ENCODE measurements around the gene EPPIN.
"Not testable (repeated sequence)": the region's sequence is repeated elsewhere in the genome, so short reads cannot be mapped to it uniquely, and the experiment has no call there.

The EPPIN gene

GRCh38 chr20:45547206-45547770, at the start of gene EPPIN:
EPPIN (minus strand) TSS chr20:45547401; CDS start chr20:45547357, 44 bp downstream.
- DNase-seq (ENCODE audit: low spot score) = no peak

GRCh38 chr20:45595235-45595634, 48.0 kb upstream of the EPPIN start:
- DNase-seq (ENCODE audit: low spot score) = no peak

- DNase-seq (ENCODE audit: low spot score) = no peak
Observed at GRCh38 chr20:45593498-45593897, 46.3 kb upstream of the EPPIN start.

- peak; percentile 27 for DNase-seq (ENCODE audit: low spot score)
Observed at GRCh38 chr20:45592574-45593189, 45.5 kb upstream of the EPPIN start.

DNA sequence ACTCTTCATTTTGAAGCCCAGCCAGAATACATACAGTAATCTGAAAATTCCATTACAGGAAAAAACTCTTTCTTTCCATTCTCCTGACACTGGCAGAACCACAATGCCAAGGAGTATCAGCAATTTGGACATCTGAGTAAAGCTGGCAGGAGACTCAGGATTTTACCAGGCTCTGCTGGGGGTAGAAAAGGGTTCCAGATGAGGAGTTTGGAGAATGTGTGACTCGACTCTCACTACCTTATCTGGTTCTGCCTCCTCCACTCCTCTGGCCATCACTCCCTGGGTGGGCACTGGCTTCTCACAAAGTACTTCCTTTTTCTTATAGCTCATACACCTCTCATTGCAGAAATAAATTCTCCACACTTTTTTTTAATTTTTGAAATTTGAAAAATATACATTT, 42.5 kb upstream of the EPPIN start:
- DNase-seq (ENCODE audit: low spot score) = no peak

DNA sequence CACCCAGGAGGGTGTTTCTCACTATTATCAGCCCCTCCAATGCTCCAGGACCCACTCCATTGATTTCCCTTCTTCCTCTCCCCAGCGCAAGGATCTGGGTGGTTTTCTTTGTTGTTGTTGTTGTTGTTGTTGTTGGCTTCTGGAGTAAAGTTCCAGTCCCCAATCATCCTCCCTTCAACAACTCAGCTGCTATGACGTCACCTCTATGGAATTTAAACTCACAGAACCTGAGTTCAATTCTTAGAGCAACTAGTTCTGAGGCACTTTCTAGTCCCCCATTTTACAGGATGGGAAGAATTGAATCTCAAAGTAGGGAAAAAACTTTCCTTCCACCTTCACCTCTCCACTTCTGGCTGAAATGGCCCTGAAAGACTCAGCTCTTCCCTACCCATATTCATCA, 41.6 kb upstream of the EPPIN start:
- DNase-seq (ENCODE audit: low spot score) = no peak

DNA sequence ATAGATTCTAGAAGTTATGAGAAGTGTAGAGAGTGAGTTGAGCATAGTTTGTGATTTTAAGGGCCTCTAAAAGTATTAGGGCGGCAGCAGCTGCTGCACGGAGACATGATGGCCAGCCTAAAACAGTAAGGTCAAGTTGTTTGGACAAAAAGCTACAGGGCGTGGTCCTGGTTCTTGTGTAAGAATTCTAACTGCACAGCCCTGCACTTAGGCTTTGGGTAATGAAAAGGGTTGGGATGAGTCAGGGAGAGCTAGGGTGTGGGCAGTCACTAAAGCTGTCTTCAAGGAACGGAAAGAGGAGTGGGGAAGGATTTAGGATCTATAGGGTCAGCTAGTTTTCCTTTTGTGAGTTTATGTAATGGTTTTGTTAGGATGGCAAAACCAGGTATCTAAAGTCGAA, 38.8 kb upstream of the EPPIN start:
- DNase-seq (ENCODE audit: low spot score) = not testable (repeated sequence)

DNA sequence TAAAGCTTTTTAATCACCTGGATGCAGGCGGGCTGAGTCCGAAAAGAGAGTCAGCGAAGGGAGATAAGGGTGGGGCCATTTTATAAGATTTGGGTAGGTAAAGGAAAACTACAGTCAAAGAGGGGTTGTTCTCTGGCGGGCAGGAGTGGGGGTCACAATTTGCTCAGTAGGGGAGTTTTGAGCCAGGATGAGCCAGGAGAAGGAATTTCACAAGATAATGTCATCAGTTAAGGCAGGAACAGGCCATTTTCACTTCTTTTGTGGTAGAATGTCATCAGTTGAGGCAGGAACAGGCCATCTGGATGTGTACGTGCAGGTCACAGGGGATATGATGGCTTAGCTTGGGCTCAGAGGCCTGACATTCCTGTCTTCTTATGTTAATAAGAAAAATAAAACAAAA, 37.1 kb upstream of the EPPIN start:
- DNase-seq (ENCODE audit: low spot score) = not testable (repeated sequence)

GRCh38 chr20:45583502-45583901, 36.3 kb upstream of the EPPIN start:
- DNase-seq (ENCODE audit: low spot score) = no peak

- DNase-seq (ENCODE audit: low spot score) = no peak
Observed at GRCh38 chr20:45581702-45582101, 34.5 kb upstream of the EPPIN start.

DNA sequence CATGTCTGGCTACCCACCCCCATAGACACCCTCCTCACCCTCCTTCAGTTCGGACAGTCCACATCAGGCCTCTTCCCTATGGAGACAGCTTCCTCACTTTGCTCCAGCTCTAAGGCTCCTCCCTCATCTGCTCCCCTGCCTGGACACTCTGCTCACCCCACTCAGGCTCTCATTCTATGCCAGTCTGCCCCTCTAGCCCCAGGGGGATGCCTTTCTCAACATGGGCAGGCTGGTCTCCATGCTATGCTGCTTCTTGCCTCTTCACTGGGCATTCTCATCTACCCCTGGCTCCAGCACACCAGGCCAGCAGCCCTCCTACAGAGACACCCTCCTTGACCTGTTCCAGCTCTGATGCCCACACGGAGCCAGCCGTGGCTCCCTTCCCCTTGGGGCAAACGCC, 32.0 kb upstream of the EPPIN start, which contains the start of gene WFDC8:
WFDC8 (minus strand) TSS at position 101 of the 400 bp plus-strand sequence; CDS start at position 64, 37 bp downstream.
- DNase-seq (ENCODE audit: low spot score) = no peak

- no peak for DNase-seq (ENCODE audit: low spot score)
Observed at GRCh38 chr20:45578231-45578630, 31.0 kb upstream of the EPPIN start.

- peak; percentile 7 for DNase-seq (ENCODE audit: low spot score)
Observed at GRCh38 chr20:45576995-45577394, 29.8 kb upstream of the EPPIN start.

GRCh38 chr20:45575931-45576330, 28.7 kb upstream of the EPPIN start:
- DNase-seq (ENCODE audit: low spot score) = no peak

DNA sequence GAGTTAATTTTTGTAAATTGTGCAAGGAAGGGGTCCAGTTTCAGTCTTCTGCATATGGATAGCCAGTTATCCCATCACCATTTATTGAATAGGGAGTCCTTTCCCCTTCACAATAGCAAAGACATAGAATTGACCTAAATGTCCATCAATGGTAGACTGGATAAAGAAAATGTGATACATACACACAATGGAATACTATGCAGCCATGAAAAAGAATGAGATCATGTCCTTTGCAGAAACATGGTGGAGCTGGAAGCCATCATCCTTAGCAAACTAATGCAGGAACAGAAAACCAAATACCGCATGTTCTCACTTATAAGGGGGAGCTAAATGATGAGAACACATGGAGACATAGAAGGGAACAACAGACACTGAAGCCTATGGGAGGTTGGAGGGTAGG, 22.4 kb upstream of the EPPIN start:
- DNase-seq (ENCODE audit: low spot score) = not testable (repeated sequence)

DNA sequence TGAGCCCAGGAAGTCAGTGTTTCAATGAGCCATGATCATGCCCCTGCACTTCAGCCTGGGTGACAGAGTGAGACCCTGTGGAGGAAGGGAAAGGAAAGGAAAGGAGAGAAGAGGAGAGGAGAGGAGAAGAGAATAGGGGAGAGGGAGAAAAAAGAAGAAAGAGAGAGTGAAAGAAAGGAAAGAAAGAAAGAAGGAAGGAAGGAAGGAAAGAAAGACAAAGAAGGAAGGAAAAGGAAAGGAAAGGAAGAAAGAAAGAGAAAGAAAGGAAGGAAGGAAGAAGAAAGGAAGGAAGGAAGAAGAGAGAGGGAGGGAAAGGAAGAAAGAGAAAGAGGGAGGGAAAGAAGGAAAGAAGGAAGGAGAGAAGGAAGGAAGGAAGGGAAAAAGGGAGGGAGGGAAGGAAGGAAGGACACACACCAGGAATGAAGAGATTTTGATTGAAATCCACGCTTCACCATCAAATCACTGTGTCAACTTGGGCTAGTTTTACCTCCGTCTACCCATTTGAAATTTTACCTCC, 17.6 kb upstream of the EPPIN start:
- no peak for DNase-seq (ENCODE audit: low spot score)

DNA sequence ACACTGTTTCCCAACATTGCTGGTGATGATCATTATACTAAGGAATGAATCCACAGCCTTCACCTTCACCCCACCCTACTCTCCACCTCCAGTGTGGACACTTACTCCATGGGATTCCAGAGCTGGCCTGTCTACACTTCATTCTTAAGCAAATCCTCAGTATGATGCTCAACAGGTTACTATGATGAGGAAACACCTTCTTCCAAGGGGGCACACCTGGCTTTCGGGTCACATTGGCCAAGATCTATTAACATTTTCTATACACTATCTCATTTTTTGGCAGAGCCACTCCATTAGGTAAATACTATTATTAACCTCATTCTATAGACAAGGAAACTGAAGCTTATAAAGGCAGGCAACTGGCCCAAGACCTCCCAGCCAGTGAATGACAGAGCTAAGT, 8.0 kb upstream of the EPPIN start:
- DNase-seq (ENCODE audit: low spot score) = no peak

GRCh38 chr20:45552456-45552855, 5.3 kb upstream of the EPPIN start:
- DNase-seq (ENCODE audit: low spot score) = no peak

DNA sequence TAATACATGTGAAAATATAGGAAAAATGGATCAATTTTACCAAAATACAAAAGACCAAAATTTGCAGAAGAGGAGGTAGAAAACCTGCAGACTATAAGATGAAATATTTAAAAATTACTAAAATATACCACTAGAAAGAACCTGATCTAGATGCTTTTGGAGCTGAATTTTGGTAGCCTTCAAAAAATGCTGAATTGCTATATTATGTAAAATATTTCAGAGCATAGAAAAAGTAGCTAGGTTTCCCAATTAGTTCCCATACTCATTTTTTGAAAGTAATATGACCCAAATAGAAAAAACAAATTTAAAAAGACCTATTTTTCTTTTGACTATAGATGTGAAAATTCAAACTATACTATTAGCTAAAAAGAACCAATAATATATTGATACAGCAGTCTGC, 3.6 kb upstream of the EPPIN start:
- DNase-seq (ENCODE audit: low spot score) = no peak

DNA sequence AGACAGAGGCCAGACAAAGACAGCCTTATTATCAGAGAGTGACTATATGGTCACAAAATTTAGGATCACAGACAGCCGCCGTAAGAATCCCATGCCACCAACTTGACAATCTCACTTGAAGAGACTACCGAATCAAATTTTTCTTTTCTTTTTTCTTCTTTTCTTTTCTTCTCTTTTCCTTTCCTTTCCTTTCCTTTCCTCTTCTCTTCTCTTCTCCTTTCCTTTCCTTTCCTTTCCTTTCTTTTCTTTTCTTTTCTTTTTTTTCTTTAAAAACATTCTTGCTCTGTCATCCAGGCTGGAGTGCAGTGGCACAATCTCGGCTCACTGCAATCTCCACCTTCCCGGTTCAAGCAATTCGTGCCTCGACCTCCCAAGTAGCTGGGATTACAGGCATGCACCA, 1.2 kb upstream of the EPPIN start:
- DNase-seq (ENCODE audit: low spot score) = no peak

DNA sequence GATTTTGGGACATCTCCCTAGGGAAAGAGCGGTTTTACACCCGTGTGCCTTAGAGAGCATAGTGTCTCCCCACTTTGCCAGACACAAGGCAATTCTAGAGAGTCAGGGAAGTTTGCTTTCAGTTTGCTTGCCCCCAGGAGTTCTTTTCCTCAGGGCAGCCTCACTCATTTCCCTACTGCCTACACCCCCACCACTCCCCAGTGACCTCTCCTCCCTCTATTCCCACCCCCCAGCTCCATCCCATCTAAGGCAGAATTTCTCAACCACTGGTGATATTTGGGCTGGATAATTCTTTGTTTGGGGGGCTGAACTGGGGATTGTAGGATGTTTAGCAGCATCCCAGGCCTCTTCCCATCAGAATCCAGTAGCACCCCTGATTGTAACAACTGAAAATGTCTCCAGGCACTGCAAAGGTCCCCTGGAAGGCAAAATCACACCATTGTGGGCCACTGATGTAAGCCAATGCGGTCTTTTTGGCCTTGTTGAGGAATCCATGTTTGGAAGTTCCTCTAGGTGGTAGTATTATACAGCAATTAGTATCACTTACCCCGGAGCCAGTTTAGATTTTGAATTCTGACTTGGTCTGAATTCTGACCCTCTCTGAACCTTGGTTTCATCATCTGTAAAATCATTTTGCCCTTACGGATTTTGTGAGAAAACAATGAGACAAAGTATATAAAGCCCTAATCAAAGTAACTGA, 1.3 kb downstream of the EPPIN start:
- DNase-seq (ENCODE audit: low spot score) = peak; percentile 72

GRCh38 chr20:45545351-45545750, 1.9 kb downstream of the EPPIN start:
- no peak for DNase-seq (ENCODE audit: low spot score)

GRCh38 chr20:45539382-45539781, 7.8 kb downstream of the EPPIN start, which contains the start of gene WFDC6:
WFDC6 (minus strand) TSS chr20:45539482; CDS start chr20:45539407, 75 bp downstream.
- DNase-seq (ENCODE audit: low spot score) = no peak
